Measurements from ENCODE around the gene UNC45B.

Gene UNC45B

DNA sequence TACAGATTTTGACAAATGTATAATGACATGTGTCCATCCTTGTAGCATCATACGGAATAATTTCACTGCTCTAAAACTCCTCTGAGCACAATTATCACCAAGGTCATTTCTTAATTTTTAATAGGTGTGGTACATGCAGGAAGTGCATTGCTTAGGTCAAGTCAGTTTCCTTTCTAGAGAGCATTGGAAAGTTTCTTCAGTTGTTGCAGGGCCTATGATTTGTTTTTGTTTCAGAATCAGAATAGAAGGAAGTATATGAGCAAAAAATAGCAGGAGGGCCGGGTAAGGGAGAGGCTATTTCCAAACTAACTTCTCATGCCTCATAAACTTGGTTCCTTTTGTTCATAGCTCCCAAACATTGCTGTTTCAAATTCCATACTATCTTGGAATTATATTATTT is 71.3 kb downstream of the UNC45B start:
- H3K27me3 ChIP-seq (ENCODE audit: low read length) = no peaks in the 10 kb centered on the region
- no peaks in the 10 kb centered on the region for H3K36me3 ChIP-seq (ENCODE audit: low read length)
- no peaks in the 10 kb centered on the region for H3K79me2 ChIP-seq (ENCODE audit: insufficient read depth, low read length)
- H3K9me2 ChIP-seq (replicated peaks; ENCODE audit: insufficient read depth, low read length) = no peaks in the 10 kb centered on the region
- TF ChIP-seq, protein P1, sequence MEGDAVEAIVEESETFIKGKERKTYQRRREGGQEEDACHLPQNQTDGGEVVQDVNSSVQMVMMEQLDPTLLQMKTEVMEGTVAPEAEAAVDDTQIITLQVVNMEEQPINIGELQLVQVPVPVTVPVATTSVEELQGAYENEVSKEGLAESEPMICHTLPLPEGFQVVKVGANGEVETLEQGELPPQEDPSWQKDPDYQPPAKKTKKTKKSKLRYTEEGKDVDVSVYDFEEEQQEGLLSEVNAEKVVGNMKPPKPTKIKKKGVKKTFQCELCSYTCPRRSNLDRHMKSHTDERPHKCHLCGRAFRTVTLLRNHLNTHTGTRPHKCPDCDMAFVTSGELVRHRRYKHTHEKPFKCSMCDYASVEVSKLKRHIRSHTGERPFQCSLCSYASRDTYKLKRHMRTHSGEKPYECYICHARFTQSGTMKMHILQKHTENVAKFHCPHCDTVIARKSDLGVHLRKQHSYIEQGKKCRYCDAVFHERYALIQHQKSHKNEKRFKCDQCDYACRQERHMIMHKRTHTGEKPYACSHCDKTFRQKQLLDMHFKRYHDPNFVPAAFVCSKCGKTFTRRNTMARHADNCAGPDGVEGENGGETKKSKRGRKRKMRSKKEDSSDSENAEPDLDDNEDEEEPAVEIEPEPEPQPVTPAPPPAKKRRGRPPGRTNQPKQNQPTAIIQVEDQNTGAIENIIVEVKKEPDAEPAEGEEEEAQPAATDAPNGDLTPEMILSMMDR (IDR thresholded peaks at IDR 0.05; ENCODE audit: insufficient read depth, low read length, poor library complexity, severe bottlenecking) = no peak
- no peak for TF ChIP-seq EZH2phosphoT487 (conservative IDR thresholded peaks at IDR 0.05; ENCODE audit: low read length)
- no peak overlapping the region for H3K4me2 ChIP-seq (ENCODE audit: low read depth, low read length, poor library complexity, severe bottlenecking)
- no peak overlapping the region for H2AFZ ChIP-seq (ENCODE audit: low read depth, low read length, severe bottlenecking)
- no peak overlapping the region for H3K4me3 ChIP-seq (ENCODE audit: insufficient read depth, low read length, poor library complexity, severe bottlenecking)
- no peak overlapping the region for H3K9ac ChIP-seq (ENCODE audit: low read length)
- no peaks in the 10 kb centered on the region for H3K9me3 ChIP-seq (ENCODE audit: insufficient read depth, low read length)
- H3F3A ChIP-seq (ENCODE audit: insufficient read depth) = no peaks in the 10 kb centered on the region
- no peaks in the 10 kb centered on the region for H4K20me1 ChIP-seq (ENCODE audit: low read depth, low read length)
- H3K27ac ChIP-seq (ENCODE audit: low read depth, low read length) = no peak overlapping the region

DNA sequence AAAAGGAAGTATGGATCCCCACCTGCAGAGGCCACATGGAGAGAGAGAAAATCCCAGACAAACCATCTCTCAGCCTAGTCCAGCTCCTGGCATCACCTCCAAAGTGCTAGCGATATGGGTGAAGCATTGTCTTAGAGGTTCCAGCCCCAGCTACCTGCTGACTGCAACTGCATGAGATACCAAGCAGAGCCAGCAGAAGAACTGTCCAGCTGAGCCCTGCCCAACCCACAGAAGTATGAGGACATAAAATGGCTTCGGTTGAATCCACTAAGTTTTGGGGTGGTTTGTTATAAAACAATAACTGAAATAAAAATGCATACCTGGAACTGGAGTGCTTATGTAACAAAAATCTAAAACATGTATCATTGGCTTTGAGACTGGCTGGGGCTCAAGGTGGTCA is 74.8 kb downstream of the UNC45B start:
- H4K20me1 ChIP-seq (ENCODE audit: low read depth, low read length) = no peaks in the 10 kb centered on the region
- H2AFZ ChIP-seq (ENCODE audit: low read depth, low read length, severe bottlenecking) = no peak overlapping the region
- peaks cover 6% of the 10 kb centered on the region; the same call in 1 of the 2 replicates for H3K27me3 ChIP-seq (ENCODE audit: low read length)
- no peaks in the 10 kb centered on the region for H3F3A ChIP-seq (ENCODE audit: insufficient read depth)
- no peak overlapping the region for H3K4me3 ChIP-seq (ENCODE audit: insufficient read depth, low read length, poor library complexity, severe bottlenecking)
- H3K4me2 ChIP-seq (ENCODE audit: low read depth, low read length, poor library complexity, severe bottlenecking) = no peak overlapping the region
- H3K36me3 ChIP-seq (ENCODE audit: low read length) = no peaks in the 10 kb centered on the region
- no peak overlapping the region for H3K27ac ChIP-seq (ENCODE audit: low read depth, low read length)
- TF ChIP-seq, protein P1 (IDR thresholded peaks at IDR 0.05; ENCODE audit: insufficient read depth, low read length, poor library complexity, severe bottlenecking) = no peak
- no peak for TF ChIP-seq EZH2phosphoT487 (conservative IDR thresholded peaks at IDR 0.05; ENCODE audit: low read length)
- no peaks in the 10 kb centered on the region for H3K79me2 ChIP-seq (ENCODE audit: insufficient read depth, low read length)
- H3K9me2 ChIP-seq (replicated peaks; ENCODE audit: insufficient read depth, low read length) = no peaks in the 10 kb centered on the region
- H3K9ac ChIP-seq (ENCODE audit: low read length) = no peak overlapping the region
- H3K9me3 ChIP-seq (ENCODE audit: insufficient read depth, low read length) = no peaks in the 10 kb centered on the region

DNA sequence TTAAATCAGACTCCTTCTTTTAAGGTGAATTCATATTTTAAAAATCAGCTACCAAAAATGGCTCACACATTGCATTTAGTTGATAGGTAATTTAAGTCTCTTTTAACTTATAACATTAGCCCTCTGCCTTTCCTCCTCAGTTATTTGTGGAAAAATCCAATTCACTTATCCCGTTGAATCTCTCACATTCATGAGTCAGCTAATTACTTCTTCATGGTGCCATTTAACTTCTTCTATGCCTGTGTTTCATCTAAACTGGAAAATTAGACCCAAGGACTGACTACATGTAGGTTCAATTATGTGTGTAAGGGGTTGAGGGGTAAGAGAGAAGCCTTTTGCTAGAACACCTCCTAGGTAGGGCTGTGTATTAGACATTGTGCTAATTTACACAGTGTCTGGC is 76.8 kb downstream of the UNC45B start:
- Histone ChIP-seq H3K27me3 (ENCODE audit: low read length) (peaks cover 6% of the 10 kb centered on the region; the same call in 1 of the 2 replicates), H2AFZ (ENCODE audit: low read depth, low read length, severe bottlenecking) (no peak overlapping the region), H3K27ac (ENCODE audit: low read depth, low read length) (no peak overlapping the region), H4K20me1 (ENCODE audit: low read depth, low read length) (no peaks in the 10 kb centered on the region), H3K36me3 (ENCODE audit: low read length) (no peaks in the 10 kb centered on the region), H3K9me3 (ENCODE audit: insufficient read depth, low read length) (no peaks in the 10 kb centered on the region), H3K4me3 (ENCODE audit: insufficient read depth, low read length, poor library complexity, severe bottlenecking) (no peak overlapping the region), H3K9ac (ENCODE audit: low read length) (no peak overlapping the region), H3F3A (ENCODE audit: insufficient read depth) (no peaks in the 10 kb centered on the region), H3K4me2 (ENCODE audit: low read depth, low read length, poor library complexity, severe bottlenecking) (no peak overlapping the region), H3K9me2 (replicated peaks; ENCODE audit: insufficient read depth, low read length) (no peaks in the 10 kb centered on the region), H3K79me2 (ENCODE audit: insufficient read depth, low read length) (no peaks in the 10 kb centered on the region)
- TF ChIP-seq, protein P1 (IDR thresholded peaks at IDR 0.05; ENCODE audit: insufficient read depth, low read length, poor library complexity, severe bottlenecking) = no peak
- TF ChIP-seq EZH2phosphoT487 (conservative IDR thresholded peaks at IDR 0.05; ENCODE audit: low read length) = no peak
